BJ (cell line): ENCODE data around the gene PPM1M. TPM values are rescaled to one million over a fixed set of nuclear protein-coding genes. Genes with fewer than 3 reads are reported as not detected.
A peak's percentile ranks its signal among the peaks of the same experiment; 100 is the strongest.

ENCODE experiments used
- CTCF ChIA-PET: fragments of 350-600 bp; formaldehyde crosslinking; extraction: SDS; loops from one replicate; lab custom pipeline; 2021; ENCODE audit warnings: antibody characterized with exemption, inconsistent platforms; lab: Yijun Ruan, JAX
- POLR2A ChIA-PET: fragments of 300-600 bp; sonication (Branson Sonifier 250); formaldehyde crosslinking; extraction: SDS; loops from one replicate; lab custom pipeline; 2021; ENCODE audit warnings: antibody characterized with exemption; lab: Charles Lee
- DNase-seq: peaks from one replicate; pipeline ENCODE4 v3.0.0-alpha.2; 2011; ENCODE audit warnings: low read depth
- H3K27me3 ChIP-seq: 2 replicates; pipeline ENCODE4 v1.6.0; 2011; ENCODE audit warnings: low read length; ENCODE audit not compliant: control insufficient read depth, insufficient read depth
- H3K36me3 ChIP-seq: 2 replicates; pipeline ENCODE4 v1.5.1; 2011; ENCODE audit warnings: low read length; ENCODE audit not compliant: control insufficient read depth, insufficient read depth
- H3K4me3 ChIP-seq: 2 replicates; pipeline ENCODE4 v1.5.1; 2011; ENCODE audit warnings: low read depth, mild to moderate bottlenecking, control low read depth, low read length
- polyA plus RNA-seq: library from polyadenylated mRNA; depleted of rRNA; stranded (reverse); fragments of >200 nt; gene quantifications from 2 replicates; pipeline ENCODE4 v1.2.3, GENCODE V29; 2011
- TF ChIP-seq, protein P1 (sequence below): IDR thresholded peaks from 2 replicates; pipeline ENCODE4 v1.5.1; 2011; ENCODE audit warnings: low read depth, mild to moderate bottlenecking, control low read depth, inconsistent platforms, low read length, moderate library complexity; ENCODE audit not compliant: insufficient read depth

PPM1M gene
- polyA plus RNA-seq, 1 experiment = 52.2 TPM

DNA sequence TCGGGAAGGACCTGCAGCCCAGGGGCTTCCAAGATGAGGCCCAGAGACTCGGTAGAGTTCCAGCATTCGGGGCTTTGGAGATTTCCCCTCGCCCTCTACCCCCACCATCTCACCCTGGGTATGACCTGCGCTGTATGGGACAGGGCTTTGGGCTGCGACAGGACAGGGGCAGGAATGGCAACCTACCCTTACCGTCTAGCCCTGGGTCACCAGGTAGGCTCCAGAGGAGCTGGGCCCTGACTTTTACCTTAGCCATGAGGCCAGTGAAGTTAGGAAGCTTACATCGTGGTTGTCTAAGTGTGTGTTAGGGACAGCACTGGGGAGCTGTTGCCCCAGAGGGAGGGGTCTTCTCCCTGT lies 683 bp downstream of the PPM1M start:
- CTCF ChIA-PET = interaction anchor here (0.7 to 1.6 kb wide), 5 partner anchors 9 to 93 kb away, joined by 3 to 5 read pairs (median 3); no protein-coding TSS in a partner anchor
- Histone ChIP-seq H3K27me3 (no peaks in the 10 kb centered on the region), H3K4me3 (peak overlapping the region; percentile 53), H3K36me3 (peaks cover 15% of the 10 kb centered on the region)
- TF ChIP-seq, protein P1, sequence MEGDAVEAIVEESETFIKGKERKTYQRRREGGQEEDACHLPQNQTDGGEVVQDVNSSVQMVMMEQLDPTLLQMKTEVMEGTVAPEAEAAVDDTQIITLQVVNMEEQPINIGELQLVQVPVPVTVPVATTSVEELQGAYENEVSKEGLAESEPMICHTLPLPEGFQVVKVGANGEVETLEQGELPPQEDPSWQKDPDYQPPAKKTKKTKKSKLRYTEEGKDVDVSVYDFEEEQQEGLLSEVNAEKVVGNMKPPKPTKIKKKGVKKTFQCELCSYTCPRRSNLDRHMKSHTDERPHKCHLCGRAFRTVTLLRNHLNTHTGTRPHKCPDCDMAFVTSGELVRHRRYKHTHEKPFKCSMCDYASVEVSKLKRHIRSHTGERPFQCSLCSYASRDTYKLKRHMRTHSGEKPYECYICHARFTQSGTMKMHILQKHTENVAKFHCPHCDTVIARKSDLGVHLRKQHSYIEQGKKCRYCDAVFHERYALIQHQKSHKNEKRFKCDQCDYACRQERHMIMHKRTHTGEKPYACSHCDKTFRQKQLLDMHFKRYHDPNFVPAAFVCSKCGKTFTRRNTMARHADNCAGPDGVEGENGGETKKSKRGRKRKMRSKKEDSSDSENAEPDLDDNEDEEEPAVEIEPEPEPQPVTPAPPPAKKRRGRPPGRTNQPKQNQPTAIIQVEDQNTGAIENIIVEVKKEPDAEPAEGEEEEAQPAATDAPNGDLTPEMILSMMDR = no peak
- POLR2A ChIA-PET = no interaction called here
- DNase-seq = no peak

DNA sequence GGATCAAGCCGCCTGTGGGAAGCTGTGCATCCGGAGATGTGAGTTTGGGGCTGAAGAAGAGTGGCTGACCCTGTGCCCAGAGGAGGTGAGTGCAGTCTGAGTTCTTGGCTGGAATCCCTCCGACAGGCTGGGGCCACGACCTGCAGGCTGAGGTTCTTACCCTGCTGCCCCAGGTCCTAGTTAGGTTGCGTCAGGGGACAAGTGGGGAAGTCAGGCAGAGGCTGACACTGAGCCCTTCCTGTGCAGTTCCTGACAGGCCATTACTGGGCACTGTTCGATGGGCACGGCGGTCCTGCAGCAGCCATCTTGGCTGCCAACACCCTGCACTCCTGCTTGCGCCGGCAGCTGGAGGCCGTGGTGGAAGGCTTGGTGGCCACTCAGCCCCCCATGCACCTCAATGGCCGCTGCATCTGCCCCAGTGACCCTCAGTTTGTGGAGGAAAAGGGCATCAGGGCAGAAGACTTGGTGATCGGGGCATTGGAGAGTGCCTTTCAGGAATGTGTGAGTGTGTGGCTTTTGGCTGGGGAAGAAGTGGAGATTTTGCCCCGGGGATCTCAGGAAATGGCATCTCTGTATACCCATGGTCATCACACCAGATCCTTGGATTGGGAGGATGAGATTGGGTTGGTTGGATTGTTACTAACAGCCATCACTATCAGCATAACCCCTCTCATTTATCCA lies 1.3 kb downstream of the PPM1M start:
- Histone ChIP-seq H3K4me3 (no peak overlapping the region; the same call in 1 of the 2 replicates), H3K27me3 (no peaks in the 10 kb centered on the region), H3K36me3 (peaks cover 15% of the 10 kb centered on the region)
- no peak for DNase-seq
- ChIA-PET CTCF (interaction anchor here (1.3 to 1.6 kb wide), 2 partner anchors 11 to 15 kb away, joined by 3 to 5 read pairs; no protein-coding TSS in a partner anchor), POLR2A (no interaction called here)
- TF ChIP-seq, protein P1 = no peak

DNA sequence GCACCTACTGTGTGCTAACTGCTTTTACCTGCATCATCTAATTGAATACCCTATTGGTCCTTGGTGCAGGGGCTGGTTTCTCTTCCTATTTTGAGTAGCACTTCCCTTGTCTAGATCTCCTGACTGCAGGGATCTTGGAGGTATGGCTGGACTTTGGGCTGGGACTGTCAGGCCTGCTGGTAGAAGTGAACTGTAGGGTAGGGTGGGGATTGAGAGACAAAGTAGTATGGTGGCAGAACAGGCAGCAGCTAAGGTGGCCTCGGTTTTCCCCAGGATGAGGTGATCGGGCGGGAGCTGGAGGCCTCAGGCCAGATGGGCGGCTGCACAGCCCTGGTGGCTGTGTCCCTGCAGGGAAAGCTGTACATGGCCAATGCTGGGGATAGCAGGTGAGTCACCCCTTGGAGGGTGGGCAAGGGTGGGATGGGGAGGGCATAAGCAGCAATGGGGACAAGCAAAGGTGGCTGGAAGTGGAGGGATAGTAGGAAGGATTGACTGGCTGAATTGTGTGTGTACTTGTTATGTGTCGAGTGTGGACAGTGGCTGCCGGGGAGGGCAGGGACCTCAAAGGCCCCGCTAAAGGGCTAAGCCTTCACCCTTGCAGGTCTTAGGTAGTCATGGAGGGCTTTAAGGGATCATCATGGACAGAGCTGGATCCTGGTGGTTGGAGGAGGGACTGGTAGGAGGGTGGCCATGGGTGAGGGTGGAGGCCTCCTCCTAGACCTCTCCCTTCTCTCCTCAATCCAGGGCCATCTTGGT lies 2.0 kb downstream of the PPM1M start:
- ChIA-PET CTCF (interaction anchor here (0.7 kb wide), 1 partner anchor 180 kb away, joined by 3 read pairs; no protein-coding TSS in a partner anchor), POLR2A (no interaction called here)
- no peak overlapping the region for H3K4me3 ChIP-seq
- peaks cover 15% of the 10 kb centered on the region for H3K36me3 ChIP-seq
- no peak for DNase-seq
- H3K27me3 ChIP-seq = no peaks in the 10 kb centered on the region
- TF ChIP-seq, protein P1 = no peak

DNA sequence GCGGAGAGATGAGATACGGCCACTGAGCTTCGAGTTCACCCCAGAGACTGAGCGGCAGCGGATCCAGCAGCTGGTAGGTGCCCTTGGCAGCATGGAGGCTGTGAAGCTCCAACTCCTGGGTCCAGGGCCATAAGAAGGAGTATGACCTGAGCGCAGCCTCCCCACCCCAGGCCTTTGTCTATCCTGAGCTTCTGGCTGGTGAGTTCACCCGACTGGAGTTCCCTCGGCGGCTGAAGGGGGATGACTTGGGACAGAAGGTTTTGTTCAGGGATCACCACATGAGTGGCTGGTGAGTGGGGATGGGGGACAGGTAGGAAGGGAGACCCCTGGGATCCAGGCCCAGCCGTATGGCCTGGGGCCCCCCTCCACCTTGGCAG lies 2.6 kb downstream of the PPM1M start:
- DNase-seq = no peak
- POLR2A ChIA-PET = no interaction called here

More for the DNA sequence above, 2.6 kb downstream of the PPM1M start:
- Histone ChIP-seq H3K27me3 (no peaks in the 10 kb centered on the region), H3K36me3 (peaks cover 15% of the 10 kb centered on the region), H3K4me3 (no peak overlapping the region)
- TF ChIP-seq, protein P1 = no peak
- CTCF ChIA-PET = interaction anchor here (0.7 to 1.2 kb wide), 2 partner anchors 15 to 179 kb away, joined by 3 read pairs; no protein-coding TSS in a partner anchor
